Activated naive CD8-positive, alpha-beta T cell treated with anti-CD3 and anti-CD28 coated beads, Interleukin-2, amount 50 U/mL, for 24 hours (primary cell): ENCODE data around the gene SEMA6D.

ENCODE experiments used
- ATAC-seq: fragments of 150-1000 bp; cut with Tn5 transposase; one replicate; pipeline ENCODE4 v1.10.0; 2021
- DNase-seq: peaks from one replicate; pipeline ENCODE4 v3.0.0; 2021
- H3K27ac Mint-ChIP-seq: one replicate; pipeline ENCODE4 v1.8.0; 2021; ENCODE audit warnings: mild to moderate bottlenecking, mixed read lengths
- H3K27me3 Mint-ChIP-seq: one replicate; pipeline ENCODE4 v1.8.0; 2021; ENCODE audit warnings: mixed read lengths
- H3K36me3 Mint-ChIP-seq: one replicate; pipeline ENCODE4 v1.8.0; 2021; ENCODE audit warnings: low read depth, mixed read lengths
- H3K4me1 Mint-ChIP-seq: one replicate; pipeline ENCODE4 v1.8.0; 2021; ENCODE audit warnings: mixed read lengths
- H3K4me3 Mint-ChIP-seq: one replicate; pipeline ENCODE4 v1.8.0; 2021; ENCODE audit warnings: mild to moderate bottlenecking, moderate library complexity, mixed read lengths
- H3K9me3 Mint-ChIP-seq: one replicate; pipeline ENCODE4 v1.8.0; 2021; ENCODE audit warnings: mixed read lengths

The SEMA6D gene

GRCh38 chr15:47802216-47802615 lies 84.9 kb downstream of the SEMA6D start:
- Mint-ChIP-seq H3K4me1 (no peaks in the 10 kb centered on the region), H3K36me3 (no peaks in the 10 kb centered on the region), H3K9me3 (no peaks in the 10 kb centered on the region), H3K27ac (no peak overlapping the region), H3K27me3 (no peaks in the 10 kb centered on the region), H3K4me3 (no peak overlapping the region)
- DNase-seq, result no peak
- ATAC-seq, result no peak

GRCh38 chr15:47803767-47804166 lies 86.5 kb downstream of the SEMA6D start:
- no peak for ATAC-seq
- no peaks in the 10 kb centered on the region for H3K36me3 Mint-ChIP-seq
- H3K27me3 Mint-ChIP-seq, result no peaks in the 10 kb centered on the region

GRCh38 chr15:47804733-47805132 lies 87.4 kb downstream of the SEMA6D start:
- no peak for ATAC-seq
- no peak for DNase-seq
- Mint-ChIP-seq H3K9me3 (no peaks in the 10 kb centered on the region), H3K36me3 (no peaks in the 10 kb centered on the region), H3K4me1 (no peaks in the 10 kb centered on the region), H3K27me3 (peaks cover 2% of the 10 kb centered on the region), H3K27ac (no peak overlapping the region), H3K4me3 (no peak overlapping the region)

More at GRCh38 chr15:47803767-47804166, 86.5 kb downstream of the SEMA6D start:
- DNase-seq, result no peak
- Mint-ChIP-seq H3K27ac (no peak overlapping the region), H3K4me3 (no peak overlapping the region), H3K9me3 (no peaks in the 10 kb centered on the region), H3K4me1 (no peaks in the 10 kb centered on the region)

- no peak overlapping the region for H3K4me3 Mint-ChIP-seq
Measured at GRCh38 chr15:47806008-47806407, 88.7 kb downstream of the SEMA6D start.

GRCh38 chr15:47811172-47811571 lies 93.9 kb downstream of the SEMA6D start:
- H3K9me3 Mint-ChIP-seq, result no peaks in the 10 kb centered on the region

More at GRCh38 chr15:47806008-47806407, 88.7 kb downstream of the SEMA6D start:
- Mint-ChIP-seq H3K4me1 (no peaks in the 10 kb centered on the region), H3K9me3 (no peaks in the 10 kb centered on the region), H3K36me3 (no peaks in the 10 kb centered on the region), H3K27me3 (peaks cover 2% of the 10 kb centered on the region), H3K27ac (no peak overlapping the region)
- ATAC-seq (no peak), DNase-seq (no peak)

GRCh38 chr15:47812470-47812999 lies 95.2 kb downstream of the SEMA6D start:
- DNase-seq, result no peak

More at GRCh38 chr15:47811172-47811571, 93.9 kb downstream of the SEMA6D start:
- Mint-ChIP-seq H3K36me3 (no peaks in the 10 kb centered on the region), H3K4me1 (peaks cover 6% of the 10 kb centered on the region), H3K27me3 (peaks cover 2% of the 10 kb centered on the region), H3K4me3 (no peak overlapping the region), H3K27ac (no peak overlapping the region)
- no peak for ATAC-seq
- no peak for DNase-seq

GRCh38 chr15:47813748-47814384 lies 96.6 kb downstream of the SEMA6D start:
- Mint-ChIP-seq H3K27me3 (peaks cover 4% of the 10 kb centered on the region), H3K4me1 (peaks cover 6% of the 10 kb centered on the region), H3K9me3 (no peaks in the 10 kb centered on the region), H3K36me3 (no peaks in the 10 kb centered on the region), H3K4me3 (no peak overlapping the region), H3K27ac (no peak overlapping the region)
- ATAC-seq (no peak), DNase-seq (no peak)

More at GRCh38 chr15:47812470-47812999, 95.2 kb downstream of the SEMA6D start:
- Mint-ChIP-seq H3K4me3 (no peak overlapping the region), H3K27me3 (peaks cover 2% of the 10 kb centered on the region), H3K36me3 (no peaks in the 10 kb centered on the region), H3K27ac (no peak overlapping the region), H3K4me1 (peaks cover 6% of the 10 kb centered on the region), H3K9me3 (no peaks in the 10 kb centered on the region)
- ATAC-seq, result no peak

- peaks cover 3% of the 10 kb centered on the region for H3K27me3 Mint-ChIP-seq
- H3K27ac Mint-ChIP-seq, result no peak overlapping the region
- H3K4me1 Mint-ChIP-seq, result peaks cover 6% of the 10 kb centered on the region
Measured at GRCh38 chr15:47814620-47815019, 97.3 kb downstream of the SEMA6D start.

GRCh38 chr15:47817969-47818548 lies 100.8 kb downstream of the SEMA6D start:
- H3K9me3 Mint-ChIP-seq, result no peaks in the 10 kb centered on the region
- ATAC-seq (no peak), DNase-seq (no peak)
- no peaks in the 10 kb centered on the region for H3K36me3 Mint-ChIP-seq
- H3K27me3 Mint-ChIP-seq, result peaks cover 2% of the 10 kb centered on the region
- H3K4me1 Mint-ChIP-seq, result peaks cover 6% of the 10 kb centered on the region
- no peak overlapping the region for H3K4me3 Mint-ChIP-seq
- H3K27ac Mint-ChIP-seq, result no peak overlapping the region

More at GRCh38 chr15:47814620-47815019, 97.3 kb downstream of the SEMA6D start:
- DNase-seq (no peak), ATAC-seq (no peak)
- H3K9me3 Mint-ChIP-seq, result no peaks in the 10 kb centered on the region
- H3K36me3 Mint-ChIP-seq, result no peaks in the 10 kb centered on the region
- H3K4me3 Mint-ChIP-seq, result no peak overlapping the region

- Mint-ChIP-seq H3K27ac (no peak overlapping the region), H3K9me3 (no peaks in the 10 kb centered on the region), H3K4me1 (peaks cover 3% of the 10 kb centered on the region), H3K4me3 (no peak overlapping the region), H3K27me3 (peaks cover 2% of the 10 kb centered on the region), H3K36me3 (no peaks in the 10 kb centered on the region)
- ATAC-seq (no peak), DNase-seq (no peak)
Measured at GRCh38 chr15:47819158-47819557, 101.9 kb downstream of the SEMA6D start.

GRCh38 chr15:47820057-47820746 lies 102.9 kb downstream of the SEMA6D start:
- no peaks in the 10 kb centered on the region for H3K36me3 Mint-ChIP-seq
- no peaks in the 10 kb centered on the region for H3K9me3 Mint-ChIP-seq
- DNase-seq (no peak), ATAC-seq (no peak)
- no peak overlapping the region for H3K27ac Mint-ChIP-seq
- H3K4me1 Mint-ChIP-seq, result no peaks in the 10 kb centered on the region
- H3K4me3 Mint-ChIP-seq, result no peak overlapping the region
- peaks cover 2% of the 10 kb centered on the region for H3K27me3 Mint-ChIP-seq

- ATAC-seq (no peak), DNase-seq (no peak)
- no peak overlapping the region for H3K27ac Mint-ChIP-seq
- no peaks in the 10 kb centered on the region for H3K4me1 Mint-ChIP-seq
- H3K9me3 Mint-ChIP-seq, result no peaks in the 10 kb centered on the region
- peaks cover 2% of the 10 kb centered on the region for H3K27me3 Mint-ChIP-seq
- no peaks in the 10 kb centered on the region for H3K36me3 Mint-ChIP-seq
- H3K4me3 Mint-ChIP-seq, result no peak overlapping the region
Measured at GRCh38 chr15:47820747-47821319, 103.5 kb downstream of the SEMA6D start.

- Mint-ChIP-seq H3K27ac (no peak overlapping the region), H3K36me3 (no peaks in the 10 kb centered on the region)
Measured at GRCh38 chr15:47822048-47822447, 104.7 kb downstream of the SEMA6D start.

More at GRCh38 chr15:47822048-47822447, 104.7 kb downstream of the SEMA6D start:
- Mint-ChIP-seq H3K9me3 (no peaks in the 10 kb centered on the region), H3K27me3 (peaks cover 2% of the 10 kb centered on the region), H3K4me3 (no peak overlapping the region), H3K4me1 (no peaks in the 10 kb centered on the region)
- DNase-seq (no peak), ATAC-seq (no peak)
